Stimulated activated effector memory CD8-positive, alpha-beta T cell treated with anti-CD3 and anti-CD28 coated beads, Interleukin-12 subunit alpha, Interleukin-12 subunit beta, amount 100 ng/mL, for 72 hours (primary cell): ENCODE results near the gene FBXO40.

Experiments
- ATAC-seq: fragments of 150-1000 bp; cut with Tn5 transposase; 2 replicates; pipeline ENCODE4 v1.10.0; 2021
- DNase-seq, 2 donors: peaks; one replicate each; pipeline ENCODE4 v3.0.0; 2021 to 2022; ENCODE audit warnings: low spot score in 2 of 2
- H3K27ac Mint-ChIP-seq: one replicate; pipeline ENCODE4 v1.8.0; 2022; ENCODE audit warnings: mild to moderate bottlenecking, mixed read lengths
- H3K36me3 Mint-ChIP-seq: one replicate; pipeline ENCODE4 v1.8.0; 2022; ENCODE audit warnings: mild to moderate bottlenecking, mixed read lengths
- H3K4me1 Mint-ChIP-seq: one replicate; pipeline ENCODE4 v1.8.0; 2022; ENCODE audit warnings: mixed read lengths
- H3K4me3 Mint-ChIP-seq: one replicate; pipeline ENCODE4 v1.8.0; 2022; ENCODE audit warnings: mild to moderate bottlenecking, mixed read lengths
- H3K9me3 Mint-ChIP-seq: one replicate; pipeline ENCODE4 v1.8.0; 2022; ENCODE audit warnings: mixed read lengths

FBXO40 gene

DNA sequence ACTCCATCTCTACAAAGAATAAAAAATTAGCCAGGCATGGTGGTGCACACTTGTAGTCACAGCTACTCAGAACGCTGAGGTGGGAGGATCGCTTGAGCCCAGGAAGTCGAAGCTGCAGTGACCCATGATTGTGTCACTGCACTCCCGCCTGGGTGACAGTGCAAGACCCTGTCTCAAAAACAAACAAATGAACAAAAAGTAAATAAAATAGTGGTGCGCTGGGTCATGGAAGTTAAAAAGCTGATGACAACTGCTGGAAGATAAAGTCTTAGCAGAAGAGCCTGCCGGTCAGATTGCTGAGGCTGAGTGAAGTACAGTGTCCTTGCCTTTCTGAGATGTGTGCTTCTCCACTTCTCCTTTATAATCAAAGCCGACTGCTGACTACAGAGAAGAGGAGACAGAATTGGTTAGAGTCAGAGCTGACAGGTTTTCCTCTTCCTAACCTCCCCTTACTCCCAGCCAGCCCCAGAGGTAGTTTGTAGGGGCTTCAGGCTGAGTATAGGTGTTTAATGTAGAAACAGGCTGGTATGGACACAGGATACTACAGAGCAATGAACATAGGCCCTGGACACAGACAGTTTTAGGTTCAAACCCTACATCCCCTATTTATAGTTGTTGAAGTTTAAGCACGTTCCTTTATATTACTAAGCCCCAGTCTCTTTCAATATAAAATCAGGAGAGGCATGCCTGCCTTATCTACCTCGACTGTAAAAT, 49.6 kb downstream of the FBXO40 start:
- H3K4me1 Mint-ChIP-seq, result peaks cover 6% of the 10 kb centered on the region
- peak overlapping the region; percentile 26 for H3K27ac Mint-ChIP-seq
- ATAC-seq (no peak), DNase-seq (no peak)
- H3K36me3 Mint-ChIP-seq, result peaks cover 91% of the 10 kb centered on the region
- no peaks in the 10 kb centered on the region for H3K9me3 Mint-ChIP-seq
- no peak overlapping the region for H3K4me3 Mint-ChIP-seq

- no peak overlapping the region for H3K27ac Mint-ChIP-seq
- H3K9me3 Mint-ChIP-seq, result no peaks in the 10 kb centered on the region
- DNase-seq, result no peak
- no peak for ATAC-seq
- peaks cover 12% of the 10 kb centered on the region for H3K4me1 Mint-ChIP-seq
- no peak overlapping the region for H3K4me3 Mint-ChIP-seq
- H3K36me3 Mint-ChIP-seq, result peaks cover 84% of the 10 kb centered on the region
Observed at GRCh38 chr3:121645054-121645453, 51.9 kb downstream of the FBXO40 start.

- Mint-ChIP-seq H3K4me3 (no peak overlapping the region), H3K9me3 (no peaks in the 10 kb centered on the region), H3K36me3 (peaks cover 84% of the 10 kb centered on the region), H3K4me1 (peaks cover 32% of the 10 kb centered on the region), H3K27ac (no peak overlapping the region)
- DNase-seq (peak in 1 of 2 donors; percentile 25), ATAC-seq (no peak)
Observed at GRCh38 chr3:121648219-121648958, 55.2 kb downstream of the FBXO40 start.

GRCh38 chr3:121649645-121650044, 56.5 kb downstream of the FBXO40 start:
- no peak overlapping the region for H3K4me3 Mint-ChIP-seq

DNA sequence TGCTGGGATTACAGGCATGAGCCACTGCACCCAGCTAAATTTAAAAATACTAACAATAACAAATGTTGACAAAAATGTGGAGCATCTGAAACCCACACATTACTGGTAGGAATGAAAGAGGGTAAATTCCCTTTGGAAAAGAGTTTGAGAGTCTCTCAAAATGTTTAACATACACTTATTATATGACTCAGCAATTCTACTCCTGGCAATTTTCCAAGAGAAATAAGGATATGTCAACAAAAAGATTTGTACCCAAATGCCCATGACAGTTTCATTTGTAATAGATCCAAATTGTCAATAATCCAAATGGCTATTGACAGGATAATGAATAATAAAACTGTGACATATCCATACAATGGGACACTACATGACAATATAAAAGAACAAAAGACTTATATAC, 58.5 kb downstream of the FBXO40 start:
- ATAC-seq (no peak), DNase-seq (no peak)
- Mint-ChIP-seq H3K4me3 (no peak overlapping the region), H3K27ac (no peak overlapping the region), H3K9me3 (no peaks in the 10 kb centered on the region), H3K36me3 (peaks cover 94% of the 10 kb centered on the region), H3K4me1 (peaks cover 51% of the 10 kb centered on the region)

More at GRCh38 chr3:121649645-121650044, 56.5 kb downstream of the FBXO40 start:
- H3K27ac Mint-ChIP-seq, result peak overlapping the region; percentile 10
- no peak for DNase-seq
- H3K9me3 Mint-ChIP-seq, result no peaks in the 10 kb centered on the region
- H3K4me1 Mint-ChIP-seq, result peaks cover 42% of the 10 kb centered on the region
- H3K36me3 Mint-ChIP-seq, result peaks cover 84% of the 10 kb centered on the region
- peak; percentile 63 for ATAC-seq

DNA sequence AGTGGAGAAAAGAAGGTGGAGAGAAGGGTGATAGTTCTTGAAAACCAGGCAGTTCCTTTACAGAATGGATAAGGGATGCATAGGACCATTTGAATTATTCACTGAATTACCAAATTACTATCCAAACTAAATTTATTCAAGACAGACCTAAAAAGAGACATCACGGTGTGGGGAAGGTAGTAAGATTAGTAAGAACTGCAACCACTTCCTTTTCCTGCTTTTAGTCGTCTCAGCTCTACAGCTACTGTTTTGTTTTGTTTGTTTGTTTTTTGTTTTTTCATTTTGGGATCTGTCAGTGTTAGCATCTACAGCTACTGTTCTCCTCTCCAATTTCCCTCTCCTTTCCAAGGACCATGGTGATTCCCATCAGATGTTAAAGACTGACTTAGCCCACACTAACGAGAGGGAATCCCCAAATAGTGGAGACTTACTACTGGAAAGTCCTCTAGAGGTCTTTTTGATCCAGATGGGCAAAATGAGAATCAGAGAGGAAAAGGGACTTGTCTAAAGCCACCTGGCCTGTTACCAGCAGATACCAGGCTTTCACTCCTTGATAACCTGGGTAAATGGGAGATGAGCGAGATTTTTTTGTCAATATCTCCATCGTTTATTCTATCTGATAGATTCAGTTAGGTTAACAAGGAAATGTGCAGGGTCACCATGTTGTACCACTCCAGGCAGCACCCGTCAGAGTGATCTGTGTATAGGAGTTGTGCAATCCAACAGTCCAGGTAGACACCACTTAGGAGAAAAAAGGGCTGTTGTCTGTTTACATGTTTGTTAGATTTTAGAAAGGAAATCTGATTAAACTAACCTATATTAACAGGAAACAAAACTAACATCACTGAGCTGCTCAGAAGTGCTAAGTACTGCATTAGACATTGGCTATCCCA, 61.6 kb downstream of the FBXO40 start:
- Mint-ChIP-seq H3K27ac (peak overlapping the region; percentile 77), H3K4me3 (peak overlapping the region; percentile 37), H3K9me3 (no peaks in the 10 kb centered on the region), H3K36me3 (peaks cover 100% of the 10 kb centered on the region), H3K4me1 (peaks cover 73% of the 10 kb centered on the region)
- DNase-seq (peak in 1 of 2 donors; percentile 57), ATAC-seq (peak; percentile 96)

GRCh38 chr3:121658716-121659435, 65.7 kb downstream of the FBXO40 start:
- H3K36me3 Mint-ChIP-seq, result peaks cover 71% of the 10 kb centered on the region
- ATAC-seq (no peak), DNase-seq (no peak)
- peaks cover 66% of the 10 kb centered on the region for H3K4me1 Mint-ChIP-seq
- H3K9me3 Mint-ChIP-seq, result no peaks in the 10 kb centered on the region
- peak overlapping the region; percentile 97 for H3K27ac Mint-ChIP-seq
- H3K4me3 Mint-ChIP-seq, result peak overlapping the region; percentile 87

GRCh38 chr3:121659586-121659985, 66.4 kb downstream of the FBXO40 start:
- DNase-seq (no peak), ATAC-seq (no peak)
- Mint-ChIP-seq H3K4me3 (peak overlapping the region; percentile 87), H3K27ac (peak overlapping the region; percentile 97), H3K4me1 (peaks cover 59% of the 10 kb centered on the region), H3K36me3 (peaks cover 67% of the 10 kb centered on the region), H3K9me3 (no peaks in the 10 kb centered on the region)

GRCh38 chr3:121660356-121661171, 67.4 kb downstream of the FBXO40 start, which contains the start of gene HCLS1:
Gene HCLS1 (minus strand): TSS chr3:121660903. CDS start chr3:121658347, 2,556 bp downstream.
- H3K36me3 Mint-ChIP-seq, result peaks cover 62% of the 10 kb centered on the region
- DNase-seq, result peak; percentile 56 to 89
- peak within 1 kb of the TSS; percentile 87 for H3K4me3 Mint-ChIP-seq
- peak within 1 kb of the TSS; percentile 97 for H3K27ac Mint-ChIP-seq
- ATAC-seq, result peak; percentile 91
- H3K4me1 Mint-ChIP-seq, result peaks cover 55% of the 10 kb centered on the region
- H3K9me3 Mint-ChIP-seq, result no peaks in the 10 kb centered on the region

- ATAC-seq (no peak), DNase-seq (no peak)
- Mint-ChIP-seq H3K4me1 (peaks cover 52% of the 10 kb centered on the region), H3K4me3 (peak overlapping the region; percentile 87), H3K36me3 (peaks cover 55% of the 10 kb centered on the region), H3K27ac (peak overlapping the region; percentile 97), H3K9me3 (no peaks in the 10 kb centered on the region)
Observed at GRCh38 chr3:121661376-121661775, 68.2 kb downstream of the FBXO40 start.

DNA sequence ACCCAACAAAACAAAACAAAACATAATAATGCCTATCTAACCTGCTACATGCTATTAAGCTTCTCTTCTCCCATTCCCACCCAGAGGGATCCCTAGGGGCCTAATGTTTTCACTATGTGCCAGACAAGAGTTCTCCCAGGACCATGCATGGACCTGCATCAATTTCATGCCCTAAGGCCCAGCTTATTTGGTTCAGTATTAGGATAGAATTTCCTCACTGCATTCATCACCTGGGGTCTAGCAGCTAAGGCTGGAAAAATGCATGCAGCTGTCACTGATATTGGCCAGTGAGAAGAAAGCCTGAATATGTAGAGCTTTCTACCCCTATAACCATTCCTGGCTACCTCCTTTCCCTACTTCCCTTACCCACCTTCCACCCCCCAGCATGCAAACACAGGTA, 69.6 kb downstream of the FBXO40 start:
- no peak for DNase-seq
- ATAC-seq, result no peak
- Mint-ChIP-seq H3K27ac (no peak overlapping the region), H3K9me3 (no peaks in the 10 kb centered on the region), H3K36me3 (peaks cover 55% of the 10 kb centered on the region), H3K4me1 (peaks cover 39% of the 10 kb centered on the region), H3K4me3 (no peak overlapping the region)

GRCh38 chr3:121663171-121663847, 70.1 kb downstream of the FBXO40 start:
- peak overlapping the region; percentile 12 for H3K27ac Mint-ChIP-seq
- H3K9me3 Mint-ChIP-seq, result no peaks in the 10 kb centered on the region
- no peak overlapping the region for H3K4me3 Mint-ChIP-seq
- H3K4me1 Mint-ChIP-seq, result peaks cover 33% of the 10 kb centered on the region
- no peak for DNase-seq
- no peak for ATAC-seq
- peaks cover 55% of the 10 kb centered on the region for H3K36me3 Mint-ChIP-seq

GRCh38 chr3:121665488-121665887, 72.3 kb downstream of the FBXO40 start:
- peaks cover 11% of the 10 kb centered on the region for H3K4me1 Mint-ChIP-seq
- H3K4me3 Mint-ChIP-seq, result no peak overlapping the region
- peaks cover 55% of the 10 kb centered on the region for H3K36me3 Mint-ChIP-seq
- peak overlapping the region; percentile 35 for H3K27ac Mint-ChIP-seq
- no peaks in the 10 kb centered on the region for H3K9me3 Mint-ChIP-seq
- DNase-seq, result no peak
- ATAC-seq, result no peak
